Lower lobe of right lung (tissue), 2 donors: Measurements from ENCODE around the gene CPLX3. TPM values are rescaled to one million over a fixed set of nuclear protein-coding genes. Genes with fewer than 3 reads are reported as not detected.

Source experiments
- ATAC-seq, 2 donors: fragments of 200-7000 bp; cut with Tn5 transposase; one replicate each; pipeline ENCODE4 v1.9.1; 2020 to 2022; ENCODE audit warnings: mild to moderate bottlenecking in 2 of 2, moderate library complexity in 2 of 2
- DNase-seq: peaks from one replicate; pipeline ENCODE4 v3.0.0-alpha.2; 2020
- H3K27ac ChIP-seq: fragments of 200-600 bp; one replicate; pipeline ENCODE4 v1.8.0; 2022
- H3K27me3 ChIP-seq: fragments of 200-600 bp; one replicate; pipeline ENCODE4 v1.8.0; 2022; ENCODE audit warnings: low read depth
- H3K36me3 ChIP-seq: fragments of 200-600 bp; one replicate; pipeline ENCODE4 v1.8.0; 2022; ENCODE audit warnings: mild to moderate bottlenecking
- H3K4me1 ChIP-seq: fragments of 200-600 bp; one replicate; pipeline ENCODE4 v1.8.0; 2022
- H3K4me3 ChIP-seq: fragments of 200-600 bp; one replicate; pipeline ENCODE4 v1.8.0; 2022; ENCODE audit warnings: mild to moderate bottlenecking
- H3K9me3 ChIP-seq: fragments of 200-600 bp; one replicate; pipeline ENCODE4 v1.8.0; 2022
- intact Hi-C: fragments of 100-400 bp; cut with DNase I; formaldehyde crosslinking; loops from one replicate; pipeline ENCODE4 v1.11.0; 2022
- total RNA-seq: library from RNA; stranded (reverse); fragmentation: NEBNext Ultra II Directional; extraction: Animal tissue kit (Norgen Biotek cat#: 25700); gene quantifications from one replicate; pipeline ENCODE4 v1.2.1, GENCODE V29; 2021
- TF ChIP-seq, protein P1 (sequence below): fragments of 200-600 bp; IDR thresholded peaks from one replicate; pipeline ENCODE4 v1.8.0; 2022; ENCODE audit warnings: antibody characterized with exemption, mild to moderate bottlenecking
- donor health status: DM: no; HTN: yes; CAD: no; lungs with severe emphysema.

Gene CPLX3
- total RNA-seq, 1 donor from 2014 or later, result not detected

DNA sequence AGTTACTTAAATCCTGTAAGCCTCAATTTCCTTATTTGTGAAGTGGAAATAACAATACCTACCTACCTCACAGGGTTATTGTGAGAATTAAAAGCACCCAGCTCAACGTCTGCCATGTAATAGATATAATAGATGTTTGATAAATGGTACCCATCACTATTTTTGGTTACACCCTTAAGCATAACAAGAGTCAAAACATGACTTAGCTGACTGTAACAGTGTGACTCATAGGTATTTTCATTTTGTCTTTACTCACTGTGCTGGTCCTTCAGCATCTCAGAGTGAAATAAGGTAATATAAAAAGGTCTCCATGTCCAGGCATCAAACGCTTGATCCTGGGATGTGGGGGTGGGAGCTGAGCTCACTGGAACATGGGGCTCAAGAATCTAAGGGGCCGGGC lies 3.1 kb downstream of the CPLX3 start:
- no peak overlapping the region for H3K4me3 ChIP-seq
- no peak for DNase-seq
- ATAC-seq, result no peak
- H3K9me3 ChIP-seq, result no peaks in the 10 kb centered on the region
- peaks cover 29% of the 10 kb centered on the region for H3K27me3 ChIP-seq
- no peak overlapping the region for H3K27ac ChIP-seq
- TF ChIP-seq, protein P1, sequence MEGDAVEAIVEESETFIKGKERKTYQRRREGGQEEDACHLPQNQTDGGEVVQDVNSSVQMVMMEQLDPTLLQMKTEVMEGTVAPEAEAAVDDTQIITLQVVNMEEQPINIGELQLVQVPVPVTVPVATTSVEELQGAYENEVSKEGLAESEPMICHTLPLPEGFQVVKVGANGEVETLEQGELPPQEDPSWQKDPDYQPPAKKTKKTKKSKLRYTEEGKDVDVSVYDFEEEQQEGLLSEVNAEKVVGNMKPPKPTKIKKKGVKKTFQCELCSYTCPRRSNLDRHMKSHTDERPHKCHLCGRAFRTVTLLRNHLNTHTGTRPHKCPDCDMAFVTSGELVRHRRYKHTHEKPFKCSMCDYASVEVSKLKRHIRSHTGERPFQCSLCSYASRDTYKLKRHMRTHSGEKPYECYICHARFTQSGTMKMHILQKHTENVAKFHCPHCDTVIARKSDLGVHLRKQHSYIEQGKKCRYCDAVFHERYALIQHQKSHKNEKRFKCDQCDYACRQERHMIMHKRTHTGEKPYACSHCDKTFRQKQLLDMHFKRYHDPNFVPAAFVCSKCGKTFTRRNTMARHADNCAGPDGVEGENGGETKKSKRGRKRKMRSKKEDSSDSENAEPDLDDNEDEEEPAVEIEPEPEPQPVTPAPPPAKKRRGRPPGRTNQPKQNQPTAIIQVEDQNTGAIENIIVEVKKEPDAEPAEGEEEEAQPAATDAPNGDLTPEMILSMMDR, result no peak
- intact Hi-C loops, result no loop called here
- no peaks in the 10 kb centered on the region for H3K36me3 ChIP-seq
- H3K4me1 ChIP-seq, result no peaks in the 10 kb centered on the region

DNA sequence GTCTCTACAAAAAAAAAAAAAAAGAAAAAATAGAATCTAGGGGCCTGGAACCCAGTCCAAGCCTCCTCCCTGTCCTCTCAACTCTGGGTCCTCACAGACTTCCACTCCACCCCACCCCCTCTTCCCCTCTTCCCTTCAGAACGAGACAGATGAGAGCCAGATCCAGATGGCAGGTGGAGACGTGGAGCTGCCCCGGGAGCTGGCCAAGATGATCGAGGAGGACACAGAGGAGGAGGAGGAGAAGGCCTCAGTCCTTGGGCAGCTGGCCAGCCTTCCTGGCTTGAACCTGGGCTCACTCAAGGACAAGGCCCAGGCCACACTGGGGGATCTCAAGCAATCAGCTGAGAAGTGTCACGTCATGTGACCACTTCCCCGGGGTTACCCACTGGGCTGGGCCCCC lies 3.6 kb downstream of the CPLX3 start:
- Histone ChIP-seq H3K4me1 (no peaks in the 10 kb centered on the region), H3K9me3 (no peaks in the 10 kb centered on the region), H3K27me3 (peaks cover 29% of the 10 kb centered on the region), H3K36me3 (no peaks in the 10 kb centered on the region), H3K4me3 (no peak overlapping the region), H3K27ac (no peak overlapping the region)
- DNase-seq (no peak), ATAC-seq (no peak)
- TF ChIP-seq, protein P1, result no peak
- intact Hi-C loops, result no loop called here

DNA sequence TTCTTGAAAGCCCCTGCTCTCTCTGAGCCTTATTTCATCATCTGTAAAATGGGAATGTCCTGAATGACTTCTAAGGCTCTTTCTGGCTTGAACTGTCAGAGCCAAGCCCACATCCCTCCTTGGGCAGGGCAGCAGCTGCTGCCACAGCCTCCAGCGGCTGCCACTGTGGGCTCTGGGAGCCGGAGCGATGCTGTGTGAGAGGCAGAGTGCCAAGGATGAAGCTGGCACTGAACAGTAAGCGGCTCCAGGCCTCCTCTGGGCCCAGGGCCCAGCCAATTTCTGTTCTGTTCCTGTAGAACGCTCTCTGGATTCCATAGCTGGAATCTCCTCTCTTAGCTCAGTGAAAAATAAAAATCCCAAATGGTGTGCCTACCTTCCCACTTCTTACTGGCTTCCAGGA lies 4.4 kb downstream of the CPLX3 start:
- TF ChIP-seq, protein P1, result no peak
- Histone ChIP-seq H3K27ac (no peak overlapping the region), H3K9me3 (no peaks in the 10 kb centered on the region), H3K4me1 (no peaks in the 10 kb centered on the region), H3K27me3 (peaks cover 28% of the 10 kb centered on the region), H3K36me3 (peaks cover 2% of the 10 kb centered on the region), H3K4me3 (no peak overlapping the region)
- DNase-seq, result no peak
- no peak for ATAC-seq
- intact Hi-C loops, result no loop called here

DNA sequence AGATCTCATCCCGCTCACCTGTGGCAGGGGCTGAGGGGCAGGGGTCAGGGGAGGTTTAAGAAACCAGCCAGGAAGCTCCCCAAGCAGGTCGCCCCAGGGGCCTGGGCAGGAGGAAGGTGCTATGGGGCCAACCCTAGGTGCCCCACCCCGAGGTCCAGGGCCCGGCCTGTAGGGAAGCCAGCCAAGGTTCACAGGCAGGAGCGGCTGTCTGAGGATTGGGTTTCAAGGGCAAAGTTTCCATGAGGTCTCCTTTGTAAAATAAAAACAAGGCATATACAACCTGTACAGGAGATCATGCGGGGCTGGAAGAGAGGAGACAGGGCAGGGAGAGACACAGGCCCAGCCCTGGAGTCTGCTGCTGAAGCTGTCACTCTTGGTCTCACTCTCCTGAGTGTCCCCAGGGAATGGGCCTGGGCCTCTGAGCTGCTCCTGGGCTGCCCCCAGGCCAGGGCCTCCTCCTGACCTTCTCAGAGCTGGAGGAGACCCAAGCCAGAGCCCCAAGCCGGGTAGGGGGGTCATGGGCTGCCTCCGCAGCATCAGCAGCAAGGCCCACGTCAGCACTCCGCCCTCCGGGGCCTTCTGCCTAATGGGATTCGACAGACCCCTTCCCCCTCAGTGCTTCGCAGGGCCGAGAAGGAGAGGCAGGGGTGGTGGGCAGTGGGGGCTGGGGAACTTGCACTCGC lies 5.5 kb downstream of the CPLX3 start:
- Histone ChIP-seq H3K27me3 (peaks cover 17% of the 10 kb centered on the region), H3K27ac (no peak overlapping the region), H3K4me1 (no peaks in the 10 kb centered on the region), H3K9me3 (no peaks in the 10 kb centered on the region), H3K36me3 (peaks cover 11% of the 10 kb centered on the region), H3K4me3 (no peak overlapping the region)
- TF ChIP-seq, protein P1, result no peak
- intact Hi-C loops, result no loop called here
- DNase-seq (no peak), ATAC-seq (no peak)

DNA sequence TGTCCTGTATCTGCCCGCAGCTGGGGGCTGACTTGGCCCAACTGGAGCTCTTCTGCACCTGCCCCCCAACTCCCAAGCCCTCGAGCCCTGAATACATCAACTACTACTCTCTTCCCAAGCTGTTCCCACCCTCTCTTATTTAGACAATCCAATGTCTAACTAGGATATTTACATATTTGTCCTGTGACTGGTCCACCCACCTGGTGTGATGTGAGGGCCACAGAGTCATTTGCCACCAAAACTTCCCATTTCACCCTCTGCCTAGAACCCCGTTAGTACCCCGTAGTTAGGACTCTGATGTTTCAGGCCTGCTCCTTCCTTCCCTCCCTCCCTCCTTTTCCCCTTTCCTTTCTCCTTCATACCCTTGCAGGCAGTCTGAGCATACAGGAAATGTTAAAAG lies 6.4 kb downstream of the CPLX3 start:
- Histone ChIP-seq H3K27ac (no peak overlapping the region), H3K4me1 (no peaks in the 10 kb centered on the region), H3K36me3 (peaks cover 14% of the 10 kb centered on the region), H3K4me3 (no peak overlapping the region), H3K9me3 (no peaks in the 10 kb centered on the region), H3K27me3 (peaks cover 9% of the 10 kb centered on the region)
- TF ChIP-seq, protein P1, result no peak
- DNase-seq (no peak), ATAC-seq (no peak)
- intact Hi-C loops, result no loop called here
